Measurements from ENCODE around the gene ALOX15.
"Not testable (repeated sequence)": the region's sequence is repeated elsewhere in the genome, so short reads cannot be mapped to it uniquely, and the experiment has no call there.

Gene ALOX15

DNA sequence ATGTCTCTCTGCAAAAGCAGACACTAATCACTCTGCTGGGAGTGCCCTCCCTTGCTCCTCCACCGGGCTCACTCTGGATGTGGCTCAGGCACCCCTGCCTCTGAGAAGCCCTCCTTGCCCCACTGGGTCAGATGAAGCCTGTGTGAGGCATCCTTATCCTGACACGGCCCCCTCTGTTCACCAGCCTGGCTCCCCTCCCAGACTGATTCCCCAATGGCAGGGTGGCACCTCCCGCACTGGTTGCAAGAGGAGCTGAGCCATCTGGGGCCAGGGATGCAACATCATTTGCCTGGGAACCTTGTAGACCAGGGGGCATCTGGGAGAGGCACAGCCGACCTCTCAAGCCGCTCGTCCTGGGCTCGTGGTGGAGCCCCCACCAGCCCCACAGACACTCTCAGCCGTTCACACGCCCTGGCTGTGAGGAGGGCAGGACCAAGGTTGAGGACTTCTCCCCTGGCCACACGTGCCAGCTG, 50.5 kb downstream of the ALOX15 start:
- no peak for DNase-seq

DNA sequence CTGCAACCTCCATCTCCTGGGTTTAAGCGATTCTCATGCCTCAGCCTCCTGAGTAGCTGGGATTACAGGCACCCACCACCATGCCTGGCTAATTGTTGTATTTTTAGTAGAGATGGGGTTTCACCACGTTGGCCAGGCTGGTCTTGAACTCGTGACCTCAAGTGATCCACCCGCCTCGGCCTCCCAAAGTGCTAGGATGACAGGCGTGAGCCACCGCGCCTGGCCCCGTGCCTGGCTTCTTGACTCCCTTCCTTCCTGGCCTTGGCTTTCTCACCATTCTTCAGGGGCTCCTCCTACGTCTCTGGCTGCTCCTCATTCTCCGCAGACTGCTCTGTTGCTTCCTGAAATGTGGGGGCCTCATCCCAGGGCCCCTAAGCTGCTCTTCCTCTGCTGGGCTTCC, 51.4 kb downstream of the ALOX15 start:
- not testable (repeated sequence) for DNase-seq

DNA sequence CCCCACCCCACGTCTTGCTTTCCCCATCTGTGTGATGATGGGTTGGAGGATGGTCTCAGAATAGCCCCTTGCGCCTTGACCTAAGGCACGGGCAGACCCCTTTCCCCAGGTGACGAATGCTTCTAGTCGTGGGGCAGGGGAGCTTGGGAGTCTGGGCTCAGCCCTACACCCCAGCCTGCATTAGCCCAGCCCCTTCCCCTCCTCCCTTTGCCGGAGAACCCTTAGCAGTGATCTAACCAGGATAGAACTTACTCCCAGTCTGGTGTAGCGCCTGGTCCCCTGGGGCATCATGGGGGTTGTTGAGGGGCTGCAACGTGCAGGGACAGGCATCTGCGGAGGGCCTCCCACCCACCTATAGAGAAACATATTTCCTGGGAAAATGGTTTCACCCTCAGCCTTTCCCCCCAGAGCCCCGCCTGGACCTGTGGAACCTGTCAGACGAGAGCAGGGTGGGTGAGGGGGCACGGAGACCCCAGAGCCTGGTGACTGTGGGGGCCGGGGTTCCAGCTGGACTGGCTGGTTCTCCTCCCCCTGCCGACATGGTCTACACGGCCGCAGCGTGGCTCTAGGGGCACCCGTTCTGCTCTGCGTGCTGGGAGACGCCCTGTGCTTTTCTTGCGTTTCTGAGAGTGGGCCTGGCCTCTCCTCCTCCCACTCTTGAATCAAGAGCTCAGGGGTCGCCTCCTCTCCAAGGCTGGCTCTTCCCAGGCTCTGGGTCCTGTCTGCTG, 52.4 kb downstream of the ALOX15 start:
- no peak for DNase-seq

GRCh38 chr17:4588391-4588790, 53.1 kb downstream of the ALOX15 start:
- DNase-seq: no peak

DNA sequence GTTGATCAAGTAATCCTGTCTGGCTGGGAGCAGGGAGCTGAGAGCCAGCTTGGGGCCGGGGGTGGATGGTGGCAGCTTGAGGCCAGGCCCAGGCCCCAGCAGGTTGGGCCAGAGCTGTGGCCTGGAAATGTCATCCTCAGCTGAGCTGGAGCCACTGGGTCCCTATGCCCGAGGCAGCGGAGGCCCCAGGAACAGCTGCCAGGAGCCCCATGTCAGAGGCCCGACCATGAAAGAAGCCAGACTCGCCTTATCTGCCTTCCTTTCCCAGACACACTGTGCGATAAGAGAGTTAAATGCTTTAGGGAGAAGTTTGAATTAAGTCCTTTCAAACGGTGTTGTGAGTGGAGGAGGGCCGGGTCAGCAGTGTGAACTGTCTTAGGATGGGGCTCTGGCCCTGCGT, 53.7 kb downstream of the ALOX15 start:
- DNase-seq: no peak

DNA sequence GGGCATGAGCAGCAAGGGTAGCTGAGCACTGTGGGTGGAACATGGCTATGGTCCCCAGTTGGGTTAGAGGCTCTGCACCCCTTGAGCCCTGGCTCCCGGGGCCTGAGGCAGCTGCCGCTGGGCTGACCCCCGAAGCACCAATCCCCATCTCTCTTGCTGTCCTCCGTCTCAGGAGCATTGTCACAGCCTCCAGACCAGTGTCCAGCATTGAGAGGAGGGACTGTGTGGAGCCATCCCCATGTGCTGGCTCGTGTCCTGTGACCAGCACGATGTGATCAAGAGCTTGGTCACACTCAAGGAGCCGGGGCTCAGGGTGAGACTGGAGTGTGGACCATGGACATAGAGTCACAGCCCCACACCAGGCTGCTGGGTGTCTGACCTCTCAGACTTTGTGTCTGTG, 54.3 kb downstream of the ALOX15 start:
- DNase-seq: no peak

DNA sequence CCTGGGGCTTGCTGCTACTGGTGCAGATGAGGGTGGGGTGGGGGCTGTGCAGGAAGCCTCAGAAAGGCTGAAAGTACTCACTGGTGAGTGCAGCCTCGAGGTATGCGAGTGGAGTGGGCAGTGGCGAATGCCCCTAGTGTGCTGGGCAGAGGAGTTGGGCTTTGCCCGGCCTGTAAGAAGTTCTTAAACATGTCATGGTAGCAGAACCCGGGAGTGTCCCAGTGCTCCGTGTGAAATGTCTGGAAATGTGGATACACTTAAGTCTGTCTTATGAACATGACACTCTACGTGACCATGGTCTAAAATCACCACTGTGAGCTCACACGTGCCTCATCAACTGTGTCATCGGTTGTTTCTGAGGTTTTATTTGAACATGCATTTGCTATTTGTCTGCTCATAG, 55.4 kb downstream of the ALOX15 start:
- DNase-seq: no peak

- DNase-seq: no peak
Observed at GRCh38 chr17:4585638-4585994, 55.9 kb downstream of the ALOX15 start.

- DNase-seq: no peak
Observed at GRCh38 chr17:4584917-4585637, 56.4 kb downstream of the ALOX15 start.

GRCh38 chr17:4584101-4584916, 57.2 kb downstream of the ALOX15 start, which contains the start of gene SMTNL2:
Gene SMTNL2 (plus strand): TSS chr17:4584529. CDS start chr17:4584606, 77 bp downstream.
- no peak for DNase-seq

DNA sequence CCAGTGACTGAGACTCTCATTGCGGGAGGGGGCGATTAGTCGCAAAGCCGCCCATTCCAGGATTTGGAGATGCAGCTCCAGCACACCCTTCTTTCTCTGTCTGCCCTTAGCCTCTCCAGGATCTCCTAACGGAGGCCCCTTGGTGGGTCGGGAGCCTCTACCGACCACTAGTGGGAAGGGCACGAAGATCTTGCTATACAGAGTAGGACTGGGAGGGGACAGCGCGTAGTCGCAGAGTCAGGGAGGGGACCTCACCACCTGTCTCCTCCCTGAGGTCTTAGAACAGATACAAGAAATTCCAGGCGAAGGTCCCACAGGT, 57.7 kb downstream of the ALOX15 start:
- no peak for DNase-seq

GRCh38 chr17:4583206-4583605, 58.3 kb downstream of the ALOX15 start:
- no peak for DNase-seq

DNA sequence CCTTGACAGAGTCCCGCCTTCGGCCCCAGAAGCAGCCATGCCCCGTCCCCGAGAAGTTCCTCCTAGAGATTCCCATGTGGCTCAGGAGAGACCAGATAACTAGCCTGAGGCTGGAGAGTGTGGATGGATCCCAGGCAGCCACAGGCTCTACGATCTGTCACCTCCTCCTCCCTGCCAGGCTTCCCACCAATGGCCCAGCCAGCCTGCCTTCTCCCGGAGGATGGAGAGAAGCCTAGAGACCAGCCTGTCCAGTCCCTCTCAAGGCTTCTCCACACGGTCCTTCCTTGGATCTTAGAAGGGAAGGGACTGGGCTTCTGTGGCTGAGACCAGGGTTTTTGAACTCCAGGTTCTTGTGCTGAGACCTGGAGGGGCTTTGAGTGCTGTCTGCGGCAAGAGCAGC, 58.8 kb downstream of the ALOX15 start:
- DNase-seq: no peak

GRCh38 chr17:4582101-4582501, 59.4 kb downstream of the ALOX15 start:
- DNase-seq: no peak
